ENCODE data around the gene PACS2.

DNA sequence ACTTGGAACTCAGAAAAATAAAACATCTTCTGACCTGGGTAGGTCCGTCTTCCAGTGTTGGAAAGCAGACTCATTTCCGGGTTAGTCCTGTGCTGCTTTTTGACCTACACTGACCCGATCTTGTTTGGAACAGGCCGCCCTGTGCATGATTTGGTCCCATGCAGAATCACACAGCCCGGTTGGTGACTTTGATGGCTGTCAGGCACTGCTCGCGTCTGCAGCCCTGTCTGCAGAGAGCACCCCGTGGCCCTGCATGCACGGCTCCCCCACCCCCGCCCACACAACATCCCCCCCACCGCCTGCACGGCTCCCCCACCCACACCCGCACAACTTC is 31.6 kb downstream of the PACS2 start:
- TF ChIP-seq POLR2AphosphoS5 (IDR thresholded peaks at IDR 0.05; ENCODE audit: low read depth, low read length) = no peak
- TF ChIP-seq, protein P1, sequence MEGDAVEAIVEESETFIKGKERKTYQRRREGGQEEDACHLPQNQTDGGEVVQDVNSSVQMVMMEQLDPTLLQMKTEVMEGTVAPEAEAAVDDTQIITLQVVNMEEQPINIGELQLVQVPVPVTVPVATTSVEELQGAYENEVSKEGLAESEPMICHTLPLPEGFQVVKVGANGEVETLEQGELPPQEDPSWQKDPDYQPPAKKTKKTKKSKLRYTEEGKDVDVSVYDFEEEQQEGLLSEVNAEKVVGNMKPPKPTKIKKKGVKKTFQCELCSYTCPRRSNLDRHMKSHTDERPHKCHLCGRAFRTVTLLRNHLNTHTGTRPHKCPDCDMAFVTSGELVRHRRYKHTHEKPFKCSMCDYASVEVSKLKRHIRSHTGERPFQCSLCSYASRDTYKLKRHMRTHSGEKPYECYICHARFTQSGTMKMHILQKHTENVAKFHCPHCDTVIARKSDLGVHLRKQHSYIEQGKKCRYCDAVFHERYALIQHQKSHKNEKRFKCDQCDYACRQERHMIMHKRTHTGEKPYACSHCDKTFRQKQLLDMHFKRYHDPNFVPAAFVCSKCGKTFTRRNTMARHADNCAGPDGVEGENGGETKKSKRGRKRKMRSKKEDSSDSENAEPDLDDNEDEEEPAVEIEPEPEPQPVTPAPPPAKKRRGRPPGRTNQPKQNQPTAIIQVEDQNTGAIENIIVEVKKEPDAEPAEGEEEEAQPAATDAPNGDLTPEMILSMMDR (IDR thresholded peaks at IDR 0.05; ENCODE audit: control extremely low read depth in 1 of 3, insufficient read depth in 1 of 3, low read depth in 1 of 3, low read length in 3 of 3) = no peak
- TF ChIP-seq POLR2A (IDR thresholded peaks at IDR 0.05; ENCODE audit: control extremely low read depth in 1 of 2, low read depth in 2 of 2, low read length in 2 of 2) = no peak
- TF ChIP-seq ASH2L (IDR thresholded peaks at IDR 0.05; ENCODE audit: low read length) = no peak
- no peak for TF ChIP-seq SP1 (IDR thresholded peaks at IDR 0.05; ENCODE audit: low read depth, low read length)
- TF ChIP-seq TAF1 (IDR thresholded peaks at IDR 0.05; ENCODE audit: low read depth, low read length) = no peak
- TF ChIP-seq RFX5 (IDR thresholded peaks at IDR 0.05; ENCODE audit: borderline replicate concordance, low read depth, low read length) = no peak
- TF ChIP-seq, protein P2, sequence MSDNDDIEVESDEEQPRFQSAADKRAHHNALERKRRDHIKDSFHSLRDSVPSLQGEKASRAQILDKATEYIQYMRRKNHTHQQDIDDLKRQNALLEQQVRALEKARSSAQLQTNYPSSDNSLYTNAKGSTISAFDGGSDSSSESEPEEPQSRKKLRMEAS (IDR thresholded peaks at IDR 0.05) = no peak
- no peak for TF ChIP-seq JUND (IDR thresholded peaks at IDR 0.05; ENCODE audit: low read length)
- TF ChIP-seq SUZ12 (IDR thresholded peaks at IDR 0.05; ENCODE audit: low read length) = no peak

Data from H1 (cell line).